Measurements from ENCODE around the gene TREML2.
"Not testable (repeated sequence)": the region's sequence is repeated elsewhere in the genome, so short reads cannot be mapped to it uniquely, and the experiment has no call there.

The TREML2 gene

DNA sequence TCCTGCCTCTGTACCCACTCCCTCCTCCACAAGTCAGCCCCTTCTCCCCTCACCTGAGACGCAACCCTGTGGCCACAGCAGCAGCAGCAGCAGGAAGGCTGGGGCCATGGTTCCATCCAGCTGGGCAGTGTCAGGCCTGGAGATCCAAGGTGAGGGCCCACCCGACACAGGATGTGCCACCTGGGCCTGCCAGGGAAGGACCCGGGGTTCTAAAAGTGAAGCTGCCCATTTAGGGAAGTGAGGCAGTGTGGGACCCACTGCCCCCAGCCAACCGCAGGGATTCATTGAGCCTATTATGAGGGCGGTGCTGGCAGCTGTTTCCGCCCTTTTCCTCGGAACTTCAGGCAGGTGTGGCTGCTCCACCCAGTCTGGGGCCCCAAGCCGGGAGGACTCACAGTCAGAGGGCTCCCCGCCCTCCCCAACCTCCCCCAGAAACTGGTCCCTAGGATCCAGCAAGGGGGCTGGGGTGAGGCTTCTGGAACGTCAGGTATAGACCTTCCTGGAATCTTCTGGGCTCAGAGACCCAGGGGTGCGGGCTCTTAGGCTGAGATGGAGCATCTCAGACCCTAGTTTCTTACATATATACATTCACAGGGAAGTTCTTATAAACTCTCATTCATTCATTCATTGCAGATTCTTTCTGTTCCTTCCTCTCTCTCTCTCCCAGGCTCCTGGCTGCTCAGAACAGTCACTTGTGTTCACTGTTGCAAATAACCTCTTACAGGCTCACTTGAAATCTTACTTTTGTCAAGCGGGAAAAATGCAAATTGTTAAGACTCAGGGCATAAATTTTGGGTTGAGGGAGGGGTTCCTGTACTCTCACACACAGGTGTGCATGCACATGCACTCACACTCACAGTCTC, at the start of gene TREML2:
TSS of gene TREML2 (minus strand) at position 249 of the 863 bp plus-strand sequence. CDS start at position 108, 141 bp downstream.
- DNase-seq = peak; percentile 36

DNA sequence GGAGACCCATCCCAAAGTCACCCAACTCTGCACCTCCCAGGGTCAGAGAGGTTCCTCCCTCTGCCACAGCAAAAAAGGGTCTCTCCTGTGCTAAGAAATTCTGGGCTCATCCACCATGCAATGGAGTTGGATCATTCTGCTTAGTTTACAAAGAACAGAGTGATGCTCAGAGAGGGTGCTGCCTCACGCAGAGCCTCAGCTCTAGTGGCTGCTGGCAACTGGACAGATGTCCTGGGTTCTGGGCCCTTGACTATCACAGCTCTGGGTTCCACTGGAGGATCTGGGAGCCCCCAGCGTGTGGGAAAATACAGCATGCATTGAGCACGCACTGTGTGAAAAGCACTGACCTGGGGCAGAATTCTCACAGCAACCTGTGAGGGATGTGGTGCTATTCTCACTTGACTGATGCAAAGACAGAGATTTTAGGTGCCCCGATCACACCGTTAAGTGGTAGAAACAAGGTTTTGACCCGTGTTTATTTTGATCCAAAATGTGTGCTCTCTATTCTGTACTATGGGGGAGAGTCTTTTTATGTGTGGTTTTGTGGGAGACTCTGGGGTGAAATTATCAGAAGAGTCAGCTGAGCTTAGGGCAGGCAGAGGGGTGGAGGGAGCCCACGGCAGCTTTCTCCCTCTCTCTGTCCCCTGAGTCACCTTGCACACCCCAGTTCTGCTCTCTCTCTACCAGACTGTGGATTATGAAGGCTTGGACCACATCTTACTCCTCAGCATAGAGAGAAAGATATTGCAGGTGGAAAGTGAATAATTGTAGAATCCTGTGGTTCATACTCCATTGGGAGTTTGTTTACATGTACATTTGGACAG, 47.1 kb upstream of the TREML2 start:
- no peak for DNase-seq

DNA sequence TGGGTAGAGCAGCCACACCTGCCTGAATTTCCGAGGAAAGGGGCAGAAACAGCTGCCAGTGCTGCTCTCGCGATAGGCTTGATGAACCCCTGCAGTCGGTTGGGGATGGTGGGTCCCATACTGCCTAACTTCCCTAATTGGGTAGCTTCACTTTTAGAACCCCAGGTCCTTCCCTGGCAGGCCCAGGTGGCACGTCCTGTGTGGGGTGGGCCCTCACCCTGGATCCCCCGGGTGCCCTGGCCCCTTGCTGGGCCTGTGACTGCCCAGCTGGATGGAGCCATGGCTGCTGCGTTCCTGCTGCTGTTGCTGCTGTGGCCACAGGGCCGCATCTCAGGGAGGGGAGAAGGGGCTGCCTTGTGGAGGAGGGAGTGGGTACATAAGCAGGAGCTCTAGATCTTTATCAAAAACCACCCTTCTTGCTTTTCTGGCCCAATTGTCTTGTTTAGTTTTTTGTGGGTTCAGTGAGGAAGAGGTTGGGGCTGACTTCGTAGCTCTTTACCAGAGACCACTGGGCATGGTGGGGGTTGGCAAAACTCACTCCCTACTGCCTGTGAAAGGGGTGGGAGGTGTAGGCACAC, 46.4 kb upstream of the TREML2 start:
- DNase-seq = no peak

DNA sequence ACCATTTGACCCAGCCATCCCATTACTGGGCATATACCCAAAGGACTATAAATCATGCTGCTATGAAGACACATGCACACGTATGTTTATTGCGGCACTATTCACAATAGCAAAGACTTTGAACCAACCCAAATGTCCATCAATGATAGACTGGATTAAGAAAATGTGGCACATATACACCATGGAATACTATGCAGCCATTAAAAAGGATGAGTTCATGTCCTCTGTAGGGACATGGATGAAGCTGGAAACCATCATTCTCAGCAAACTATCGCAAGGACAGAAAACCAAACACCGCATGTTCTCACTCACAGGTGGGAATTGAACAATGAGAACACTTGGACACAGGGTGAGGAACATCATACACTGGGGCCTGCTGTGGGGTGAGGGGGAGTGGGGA, 45.6 kb upstream of the TREML2 start:
- not testable (repeated sequence) for DNase-seq

DNA sequence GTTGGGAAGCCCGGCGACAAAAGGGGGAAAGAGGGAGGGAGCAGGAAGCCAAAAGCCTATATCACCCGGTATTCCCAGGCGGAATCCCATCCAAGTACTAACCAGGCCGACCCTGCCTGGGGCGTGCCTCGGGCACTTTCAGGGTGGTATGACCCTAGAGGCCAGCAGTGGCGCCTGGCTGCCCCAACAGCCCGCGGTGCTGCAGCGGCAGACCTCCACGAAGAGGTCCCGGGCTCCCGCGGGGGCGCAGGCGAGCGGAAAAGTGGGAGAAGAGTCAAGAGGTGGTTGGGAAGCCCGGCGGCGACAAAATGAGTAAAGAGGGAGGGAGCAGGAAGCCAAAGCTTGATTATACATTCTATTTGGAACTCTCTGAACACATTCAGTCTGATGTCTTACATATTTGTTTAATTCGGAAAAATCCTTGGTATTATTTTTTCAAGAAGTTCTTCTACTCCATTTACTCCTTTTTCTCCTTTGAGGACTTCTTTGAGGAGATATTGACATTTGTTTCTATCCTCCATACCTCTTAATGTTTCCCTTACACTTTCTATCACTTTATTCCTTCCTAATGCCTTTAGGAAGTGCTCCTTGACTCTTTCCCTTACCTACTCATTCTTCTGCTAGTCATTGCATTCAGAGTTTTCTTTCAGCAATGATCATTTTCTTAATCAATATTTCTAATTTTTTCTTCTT, 38.7 kb upstream of the TREML2 start:
- no peak for DNase-seq

- DNase-seq = no peak
These were observed 36.2 kb upstream of the TREML2 start for GRCh38 chr6:41237128-41237527.

GRCh38 chr6:41236276-41236675, 35.3 kb upstream of the TREML2 start:
- DNase-seq = no peak

DNA sequence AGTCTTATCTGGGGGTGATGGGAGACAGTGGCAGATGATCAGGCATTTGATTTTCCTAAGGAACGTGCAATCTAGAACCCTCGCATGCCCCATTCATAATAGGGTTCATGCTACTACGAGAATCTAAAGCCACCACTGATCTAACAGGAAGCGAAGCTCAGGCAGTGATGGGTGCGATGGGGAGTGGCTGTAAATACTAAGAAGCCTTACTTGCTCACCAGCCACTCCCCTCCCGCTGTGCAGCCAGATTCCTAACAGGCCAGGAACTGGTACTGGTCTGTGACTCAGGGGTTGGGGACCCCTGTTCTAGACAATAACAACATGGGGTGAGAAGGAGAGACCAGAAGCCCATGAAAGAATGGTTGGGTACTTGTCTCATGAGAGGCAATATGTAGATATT, 31.7 kb upstream of the TREML2 start:
- DNase-seq = no peak

DNA sequence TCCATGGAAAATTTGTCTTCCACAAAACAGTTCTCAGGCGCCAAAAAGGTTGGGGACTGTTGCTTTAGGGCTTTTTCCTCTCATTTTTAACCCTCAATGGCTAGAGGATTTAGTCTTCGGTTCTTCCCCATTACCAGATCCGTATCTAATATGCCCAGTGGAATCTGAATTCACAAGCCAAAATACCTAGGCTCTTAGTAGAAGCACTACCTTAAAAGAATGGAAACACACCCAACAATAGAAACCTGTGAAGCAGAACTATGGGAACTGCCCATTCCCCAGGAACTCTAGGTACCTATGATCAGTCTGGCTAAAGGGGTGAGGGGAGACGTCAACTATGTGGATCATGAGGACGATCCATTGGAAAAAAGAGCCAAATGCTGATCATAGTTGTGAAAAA, 30.3 kb upstream of the TREML2 start:
- DNase-seq = no peak

DNA sequence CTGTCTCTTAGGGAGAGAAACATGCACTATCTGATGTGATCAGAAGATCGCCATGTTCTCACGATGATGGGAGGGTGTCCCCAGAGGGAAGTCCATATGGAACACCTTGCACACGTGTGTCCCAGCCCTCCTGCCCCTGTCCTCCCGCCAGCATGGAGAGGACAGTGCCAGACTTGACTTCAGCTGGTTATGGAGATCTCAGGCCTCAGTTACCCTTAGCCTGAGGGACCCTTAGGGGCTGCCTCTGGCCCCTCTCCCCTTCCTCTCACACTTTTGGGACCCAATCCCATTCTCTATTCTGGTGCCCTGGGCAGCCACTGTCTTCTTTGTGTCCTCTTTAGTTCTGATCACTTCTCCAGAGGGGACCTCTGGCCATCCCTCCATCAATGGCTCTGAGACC, 28.8 kb upstream of the TREML2 start:
- DNase-seq = no peak

- peak; percentile 4 for DNase-seq
These were observed 27.7 kb upstream of the TREML2 start for GRCh38 chr6:41228616-41229015.

- DNase-seq = no peak
These were observed 27.1 kb upstream of the TREML2 start, which contains the start of gene TREML4 for GRCh38 chr6:41228096-41228495. TSS of gene TREML4 (plus strand) at chr6:41228349. CDS start at chr6:41228428, 79 bp downstream.

DNA sequence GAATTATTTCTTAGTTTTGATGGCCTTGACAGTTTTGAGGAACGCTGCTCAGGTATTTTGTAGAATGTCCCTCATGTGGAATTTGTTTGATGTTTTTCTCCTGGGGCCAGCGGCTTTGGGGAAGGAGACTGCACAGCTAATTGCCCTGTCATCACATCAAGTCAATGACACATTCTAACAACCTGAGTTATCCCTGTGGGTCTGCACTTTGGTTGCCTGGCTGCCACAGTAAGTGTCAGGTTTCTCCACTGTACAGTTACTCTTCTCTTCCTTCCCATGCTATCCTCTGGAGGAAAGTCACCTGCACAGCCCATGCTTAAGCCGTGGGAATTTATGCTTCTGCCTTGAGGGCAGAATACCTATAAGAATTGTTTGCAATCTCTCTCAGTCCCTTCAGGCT, 25.8 kb upstream of the TREML2 start:
- no peak for DNase-seq

- DNase-seq = no peak
These were observed 23.9 kb upstream of the TREML2 start for GRCh38 chr6:41224800-41225199.

GRCh38 chr6:41222513-41222912, 21.6 kb upstream of the TREML2 start:
- no peak for DNase-seq

GRCh38 chr6:41222045-41222444, 21.1 kb upstream of the TREML2 start:
- no peak for DNase-seq

DNA sequence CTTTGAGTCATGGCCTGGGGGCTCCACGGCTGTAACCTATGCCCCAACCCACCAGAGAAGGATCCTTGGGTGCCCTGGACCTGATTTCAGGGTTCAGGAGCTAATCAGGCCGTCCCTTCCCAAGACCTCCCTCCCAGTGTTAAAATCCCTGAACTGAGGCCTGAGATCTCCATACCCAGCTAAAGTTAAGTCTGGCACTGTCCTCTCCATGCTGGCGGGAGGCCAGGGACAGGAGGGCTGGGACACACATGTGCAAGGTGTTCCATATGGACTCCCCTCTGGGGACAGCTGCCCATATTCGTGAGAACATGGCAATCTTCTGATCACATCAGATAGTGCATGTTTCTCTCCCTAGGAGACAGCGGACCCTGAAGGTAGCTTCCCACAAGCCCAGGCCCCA, 15.7 kb upstream of the TREML2 start:
- DNase-seq = no peak

- no peak for DNase-seq
These were observed 14.8 kb upstream of the TREML2 start for GRCh38 chr6:41215777-41216176.

GRCh38 chr6:41214559-41215238, 13.8 kb upstream of the TREML2 start:
- DNase-seq = no peak

DNA sequence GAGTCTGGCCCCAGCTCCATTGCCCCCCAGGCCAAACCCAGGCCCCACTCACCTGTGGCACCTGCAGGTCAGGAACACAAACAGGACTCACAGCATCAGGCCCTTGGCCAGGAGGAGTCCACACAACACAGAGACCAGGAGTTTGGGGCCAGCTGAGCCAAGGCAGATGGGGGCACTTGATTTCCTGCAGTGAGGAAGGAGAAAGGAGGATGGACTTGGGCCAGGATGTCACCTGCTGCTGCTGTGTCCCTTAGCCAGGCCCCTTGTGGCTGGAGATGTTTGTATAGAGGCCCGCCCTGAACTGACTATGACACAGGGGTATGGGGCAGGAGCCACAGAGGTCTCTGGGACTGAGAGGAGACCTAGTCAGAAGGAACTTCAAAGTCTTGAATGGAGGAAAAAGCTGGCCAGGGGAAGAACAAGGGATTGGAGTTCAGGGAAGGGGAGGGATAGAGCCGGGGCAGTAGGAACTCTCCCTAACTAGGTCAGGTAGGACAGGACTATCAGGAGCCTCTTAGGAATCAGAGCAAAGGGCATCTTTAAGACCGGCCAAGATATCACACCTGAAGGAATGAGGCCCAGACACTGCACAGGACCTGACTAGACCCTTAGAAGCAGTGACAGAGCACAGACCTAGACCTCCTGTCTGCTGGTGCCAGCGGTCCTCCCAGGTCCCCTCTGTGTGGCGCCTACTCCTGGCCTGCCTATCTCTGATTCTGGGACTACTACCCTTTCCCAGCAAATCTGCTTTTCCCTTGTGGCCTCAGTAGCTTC, 8.8 kb upstream of the TREML2 start:
- no peak for DNase-seq

- no peak for DNase-seq
These were observed 7.6 kb upstream of the TREML2 start for GRCh38 chr6:41208439-41209106.
